ENCODE data around the gene LAMC2. TPM values are rescaled to one million over a fixed set of nuclear protein-coding genes. Genes with fewer than 3 reads are reported as not detected.

LAMC2 gene
- total RNA-seq, 4 donors from 2014 or later = 2.4 to 4.2 (median 2.8) TPM

GRCh38 chr1:183247484-183247883 lies 61.4 kb downstream of the LAMC2 start:
- TF ChIP-seq, protein P1, sequence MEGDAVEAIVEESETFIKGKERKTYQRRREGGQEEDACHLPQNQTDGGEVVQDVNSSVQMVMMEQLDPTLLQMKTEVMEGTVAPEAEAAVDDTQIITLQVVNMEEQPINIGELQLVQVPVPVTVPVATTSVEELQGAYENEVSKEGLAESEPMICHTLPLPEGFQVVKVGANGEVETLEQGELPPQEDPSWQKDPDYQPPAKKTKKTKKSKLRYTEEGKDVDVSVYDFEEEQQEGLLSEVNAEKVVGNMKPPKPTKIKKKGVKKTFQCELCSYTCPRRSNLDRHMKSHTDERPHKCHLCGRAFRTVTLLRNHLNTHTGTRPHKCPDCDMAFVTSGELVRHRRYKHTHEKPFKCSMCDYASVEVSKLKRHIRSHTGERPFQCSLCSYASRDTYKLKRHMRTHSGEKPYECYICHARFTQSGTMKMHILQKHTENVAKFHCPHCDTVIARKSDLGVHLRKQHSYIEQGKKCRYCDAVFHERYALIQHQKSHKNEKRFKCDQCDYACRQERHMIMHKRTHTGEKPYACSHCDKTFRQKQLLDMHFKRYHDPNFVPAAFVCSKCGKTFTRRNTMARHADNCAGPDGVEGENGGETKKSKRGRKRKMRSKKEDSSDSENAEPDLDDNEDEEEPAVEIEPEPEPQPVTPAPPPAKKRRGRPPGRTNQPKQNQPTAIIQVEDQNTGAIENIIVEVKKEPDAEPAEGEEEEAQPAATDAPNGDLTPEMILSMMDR (IDR thresholded peaks at IDR 0.05; ENCODE audit: low read depth) = no peak

DNA sequence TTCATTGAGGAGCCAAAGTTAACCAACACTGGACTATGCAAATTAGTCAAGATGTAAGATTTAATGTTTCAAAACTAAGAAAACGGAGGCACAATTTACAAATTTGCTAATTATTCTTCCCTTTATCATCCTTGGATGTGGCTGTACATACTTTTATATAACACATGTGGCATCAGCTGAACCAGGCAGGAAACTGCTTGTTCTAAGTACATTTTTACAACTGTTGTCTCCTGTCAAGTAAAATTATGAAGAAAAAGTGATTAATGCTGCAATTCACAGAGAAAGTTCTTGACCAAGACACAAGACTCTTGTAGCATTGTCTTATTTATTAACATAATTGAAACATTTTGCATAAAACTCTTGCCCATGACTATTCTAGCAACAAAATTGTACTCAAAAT lies 61.9 kb downstream of the LAMC2 start:
- TF ChIP-seq, protein P1 (IDR thresholded peaks at IDR 0.05; ENCODE audit: low read depth) = no peak

GRCh38 chr1:183248989-183249691 lies 63.1 kb downstream of the LAMC2 start:
- TF ChIP-seq, protein P1 (IDR thresholded peaks at IDR 0.05; ENCODE audit: low read depth) = no peak

DNA sequence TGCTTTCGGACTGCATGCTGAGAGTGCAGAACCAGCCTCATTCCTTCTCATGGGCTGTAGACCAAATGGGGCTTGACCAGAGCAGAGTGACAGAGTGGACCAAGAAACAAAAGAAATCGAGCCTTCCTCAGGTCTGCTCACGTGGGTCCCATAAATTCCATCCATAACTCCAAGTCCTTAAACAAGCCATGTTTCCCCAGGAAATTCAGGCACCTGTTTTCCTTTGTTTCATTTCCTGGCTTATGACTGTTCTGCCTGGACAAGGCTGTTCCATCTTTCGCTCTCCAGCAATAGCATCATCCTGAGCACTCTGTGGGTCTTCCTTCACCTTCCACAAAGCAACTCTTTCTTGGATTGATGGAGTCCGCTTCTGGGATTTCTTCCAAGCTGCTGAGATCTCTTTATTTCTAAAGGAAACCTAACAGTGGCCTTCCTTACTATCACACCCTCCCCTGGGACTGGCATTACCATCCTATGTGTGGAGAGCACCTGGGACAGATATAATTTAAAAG lies 63.9 kb downstream of the LAMC2 start:
- TF ChIP-seq, protein P1 (IDR thresholded peaks at IDR 0.05; ENCODE audit: low read depth) = no peak

DNA sequence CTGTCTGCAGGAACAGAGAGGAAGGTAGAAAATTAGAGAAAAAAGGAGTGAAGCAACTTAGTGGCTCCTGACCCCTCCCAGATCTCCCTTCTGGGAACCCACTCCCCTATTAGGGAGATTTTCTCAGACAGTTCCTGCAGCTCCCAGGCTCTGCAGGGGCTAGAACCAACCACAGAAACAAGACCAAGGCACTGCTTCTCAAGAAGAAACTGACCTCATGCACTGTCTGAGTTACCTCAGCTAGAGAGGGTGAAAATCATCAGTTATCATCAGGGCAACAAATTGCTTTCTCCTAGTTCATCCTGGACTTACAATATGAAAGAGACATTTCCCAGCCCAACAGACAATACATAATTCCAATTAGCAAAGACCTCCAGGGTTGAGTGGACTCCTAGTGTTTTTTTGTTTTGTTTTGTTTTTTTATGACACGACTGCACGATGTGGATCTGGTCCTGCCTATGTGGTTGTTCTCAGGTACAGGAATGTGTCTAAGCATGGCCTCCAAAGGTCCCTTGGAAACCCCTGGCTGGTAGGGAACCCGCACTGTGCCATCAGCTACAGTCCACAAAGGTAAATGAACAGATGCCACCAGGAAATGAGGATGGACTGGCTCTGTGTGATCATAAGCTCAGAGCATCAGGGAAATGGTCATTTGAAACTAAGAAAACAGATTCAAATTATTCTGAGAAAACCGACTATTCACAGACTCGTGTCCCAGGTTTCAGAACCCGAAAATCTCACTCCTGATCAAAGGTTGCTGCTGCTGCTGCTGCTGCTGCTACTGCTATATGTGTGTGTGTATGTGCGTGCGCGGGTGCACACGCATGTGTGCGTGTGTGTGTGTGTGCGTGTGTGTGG lies 65.3 kb downstream of the LAMC2 start:
- TF ChIP-seq, protein P1 (IDR thresholded peaks at IDR 0.05; ENCODE audit: low read depth) = no peak

- TF ChIP-seq, protein P1 (IDR thresholded peaks at IDR 0.05; ENCODE audit: low read depth) = no peak
Measured at GRCh38 chr1:183251959-183252450, 65.9 kb downstream of the LAMC2 start.

- TF ChIP-seq, protein P1 (IDR thresholded peaks at IDR 0.05; ENCODE audit: low read depth) = no peak
Measured at GRCh38 chr1:183255073-183255472, 69.0 kb downstream of the LAMC2 start.

Data from subcutaneous adipose tissue (tissue), 4 donors.